Measurements from ENCODE around the gene ANO1. TPM values are rescaled to one million over a fixed set of nuclear protein-coding genes. Genes with fewer than 3 reads are reported as not detected.
A peak's percentile ranks its signal among the peaks of the same experiment; 100 is the strongest.

The ANO1 gene
- total RNA-seq, 1 experiment from 2014 or later: 0.99 TPM

DNA sequence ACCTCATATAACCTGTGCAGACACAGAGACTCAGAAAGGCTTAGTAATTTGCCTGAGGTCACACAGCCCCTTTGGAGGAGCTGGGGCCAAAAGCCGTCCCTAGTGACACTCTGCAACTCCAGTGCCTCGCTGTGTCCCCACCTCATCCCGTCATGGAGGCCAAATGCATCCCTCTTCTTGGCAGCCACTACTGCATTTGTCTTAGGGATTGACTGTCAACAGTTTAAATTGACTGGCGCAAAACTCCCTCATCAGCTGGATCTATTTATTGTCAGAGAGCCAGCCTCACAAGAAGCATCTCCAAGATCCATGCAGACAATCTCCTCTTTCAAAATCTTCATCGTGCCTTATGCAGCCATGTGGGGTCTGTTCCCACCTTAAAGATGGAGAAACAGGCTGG lies 35.7 kb downstream of the ANO1 start:
- no peak for DNase-seq
- Histone ChIP-seq H3K27me3 (no peaks in the 10 kb centered on the region), H3K4me3 (no peak overlapping the region), H3K36me3 (no peaks in the 10 kb centered on the region), H3K9me3 (no peaks in the 10 kb centered on the region)

- no peaks in the 10 kb centered on the region for H3K36me3 ChIP-seq
Measured at GRCh38 chr11:70115778-70116177, 37.7 kb downstream of the ANO1 start.

DNA sequence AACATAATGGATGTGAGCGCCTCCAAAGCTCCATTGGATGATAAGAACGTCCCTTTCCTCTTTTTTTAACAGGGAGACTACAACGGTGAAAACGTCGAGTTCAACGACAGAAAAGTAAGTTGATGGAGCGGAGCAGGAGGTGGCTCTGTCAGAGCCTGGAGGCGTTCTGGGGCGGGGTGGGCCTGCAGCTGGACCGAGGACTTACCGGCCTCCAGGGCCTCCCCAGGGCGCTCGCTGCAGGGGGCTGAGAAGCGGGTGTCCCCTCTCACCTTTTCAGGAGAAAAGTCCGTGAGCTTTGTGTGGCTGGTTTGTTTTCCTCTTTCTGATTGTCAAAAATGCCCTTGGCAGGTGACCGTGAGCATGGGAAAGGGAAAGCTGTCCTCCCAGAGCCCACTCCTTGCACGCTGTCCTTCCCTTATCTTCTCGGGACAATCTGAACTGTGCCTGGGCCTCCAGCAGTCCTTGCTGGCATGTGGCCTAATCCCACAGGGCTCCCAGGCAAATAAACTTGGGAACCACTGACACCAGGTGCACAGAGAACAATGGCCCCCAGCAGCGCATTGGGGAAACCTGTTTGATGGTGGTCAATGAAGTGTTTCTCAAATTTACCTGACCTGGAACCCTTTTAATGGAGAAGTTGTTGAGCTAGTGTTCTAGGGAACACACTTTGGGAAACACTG lies 38.4 kb downstream of the ANO1 start:
- Histone ChIP-seq H3K9me3 (no peaks in the 10 kb centered on the region), H3K27me3 (no peaks in the 10 kb centered on the region), H3K4me3 (no peak overlapping the region), H3K36me3 (no peaks in the 10 kb centered on the region)
- DNase-seq: no peak

More at GRCh38 chr11:70115778-70116177, 37.7 kb downstream of the ANO1 start:
- no peak overlapping the region for H3K4me3 ChIP-seq
- H3K27me3 ChIP-seq: no peaks in the 10 kb centered on the region
- DNase-seq: no peak
- H3K9me3 ChIP-seq: no peaks in the 10 kb centered on the region

DNA sequence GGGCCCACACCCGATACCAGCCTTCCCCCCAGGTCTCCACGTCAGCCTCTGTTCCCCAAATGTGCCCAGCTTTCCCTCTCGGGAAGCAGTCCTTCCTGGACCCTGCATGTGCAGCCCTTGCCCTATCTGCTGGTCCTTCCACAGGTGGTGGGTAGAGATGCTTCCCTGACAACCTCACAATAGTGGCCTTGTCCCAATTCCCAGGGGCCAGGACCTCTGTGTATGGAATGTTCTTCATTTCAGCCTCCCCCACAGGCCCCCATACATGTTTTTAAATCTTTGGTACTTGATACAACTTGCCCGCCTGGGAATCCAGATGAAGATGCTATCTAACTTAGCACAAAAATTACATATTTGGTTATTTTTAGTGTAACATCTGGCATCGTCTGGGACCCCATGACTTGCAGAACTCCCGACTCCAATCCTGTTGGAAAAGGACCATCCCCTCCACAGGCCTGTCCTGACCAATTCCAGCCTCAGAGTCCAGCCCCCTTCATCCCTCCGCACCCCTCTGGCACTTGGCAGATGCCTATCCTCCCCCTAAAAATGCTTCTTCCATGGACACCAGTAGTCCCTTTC lies 39.5 kb downstream of the ANO1 start:
- no peaks in the 10 kb centered on the region for H3K9me3 ChIP-seq
- no peaks in the 10 kb centered on the region for H3K36me3 ChIP-seq
- no peaks in the 10 kb centered on the region for H3K27me3 ChIP-seq
- no peak overlapping the region for H3K4me3 ChIP-seq
- DNase-seq: no peak

- Histone ChIP-seq H3K27me3 (no peaks in the 10 kb centered on the region), H3K4me3 (no peak overlapping the region), H3K36me3 (no peaks in the 10 kb centered on the region), H3K9me3 (no peaks in the 10 kb centered on the region)
- DNase-seq: no peak
Measured at GRCh38 chr11:70118642-70119041, 40.5 kb downstream of the ANO1 start.

GRCh38 chr11:70119502-70119901 lies 41.4 kb downstream of the ANO1 start:
- H3K4me3 ChIP-seq: no peak overlapping the region
- no peaks in the 10 kb centered on the region for H3K9me3 ChIP-seq
- no peaks in the 10 kb centered on the region for H3K27me3 ChIP-seq
- H3K36me3 ChIP-seq: no peaks in the 10 kb centered on the region
- no peak for DNase-seq

- no peaks in the 10 kb centered on the region for H3K27me3 ChIP-seq
- DNase-seq: no peak
- no peaks in the 10 kb centered on the region for H3K9me3 ChIP-seq
- H3K36me3 ChIP-seq: no peaks in the 10 kb centered on the region
- no peak overlapping the region for H3K4me3 ChIP-seq
Measured at GRCh38 chr11:70120674-70121073, 42.6 kb downstream of the ANO1 start.

- no peak for DNase-seq
- Histone ChIP-seq H3K4me3 (no peak overlapping the region), H3K27me3 (no peaks in the 10 kb centered on the region), H3K36me3 (no peaks in the 10 kb centered on the region), H3K9me3 (no peaks in the 10 kb centered on the region)
Measured at GRCh38 chr11:70122490-70123198, 44.5 kb downstream of the ANO1 start.

DNA sequence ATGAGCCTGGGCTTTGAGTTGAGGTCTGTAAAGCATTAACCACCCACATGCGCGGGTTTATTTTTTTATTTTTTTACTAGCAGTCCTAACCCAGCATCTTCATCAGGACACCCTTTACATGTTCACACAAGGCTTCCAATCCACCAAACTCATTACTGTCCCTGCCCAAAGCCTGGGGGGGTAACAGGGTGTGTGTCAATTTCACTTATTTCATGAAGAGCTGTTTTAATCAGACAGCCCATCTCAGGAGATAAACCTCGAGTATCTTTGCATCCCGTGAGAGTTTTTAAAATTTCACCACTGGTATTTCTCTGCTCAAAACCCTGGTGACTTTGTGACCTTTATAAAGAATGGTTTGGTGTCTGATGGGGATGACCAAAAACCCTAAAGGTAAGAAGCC lies 45.6 kb downstream of the ANO1 start:
- H3K4me3 ChIP-seq: no peak overlapping the region
- DNase-seq: no peak
- H3K36me3 ChIP-seq: no peaks in the 10 kb centered on the region

GRCh38 chr11:70124321-70125000 lies 46.3 kb downstream of the ANO1 start:
- Histone ChIP-seq H3K9me3 (no peaks in the 10 kb centered on the region), H3K36me3 (no peaks in the 10 kb centered on the region), H3K27me3 (no peaks in the 10 kb centered on the region), H3K4me3 (no peak overlapping the region)
- no peak for DNase-seq

More for the DNA sequence above, 45.6 kb downstream of the ANO1 start:
- Histone ChIP-seq H3K27me3 (no peaks in the 10 kb centered on the region), H3K9me3 (no peaks in the 10 kb centered on the region)

DNA sequence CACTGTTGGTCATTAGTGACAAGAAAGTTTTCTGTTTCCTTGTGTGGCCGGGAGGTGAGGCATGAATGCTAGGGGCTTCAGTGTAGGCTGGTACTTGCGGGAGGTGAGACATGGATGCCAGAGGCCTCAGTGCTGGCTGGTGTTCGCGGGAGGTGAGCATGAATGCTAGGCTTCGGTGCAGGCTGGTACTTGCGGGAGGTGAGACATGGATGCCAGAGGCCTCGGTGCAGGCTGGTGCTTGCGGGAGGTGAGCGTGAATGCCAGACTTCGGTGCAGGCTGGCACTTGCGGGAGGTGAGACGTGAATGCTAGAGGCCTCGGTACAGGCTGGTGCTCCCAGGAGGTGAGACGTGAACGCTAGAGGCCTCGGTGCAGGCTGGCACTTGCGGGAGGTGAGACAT lies 48.4 kb downstream of the ANO1 start:
- no peak for DNase-seq
- Histone ChIP-seq H3K9me3 (no peaks in the 10 kb centered on the region), H3K4me3 (no peak overlapping the region), H3K27me3 (no peaks in the 10 kb centered on the region), H3K36me3 (no peaks in the 10 kb centered on the region)

GRCh38 chr11:70127653-70128434 lies 49.7 kb downstream of the ANO1 start:
- Histone ChIP-seq H3K36me3 (no peaks in the 10 kb centered on the region), H3K4me3 (no peak overlapping the region), H3K9me3 (no peaks in the 10 kb centered on the region), H3K27me3 (no peaks in the 10 kb centered on the region)
- no peak for DNase-seq

DNA sequence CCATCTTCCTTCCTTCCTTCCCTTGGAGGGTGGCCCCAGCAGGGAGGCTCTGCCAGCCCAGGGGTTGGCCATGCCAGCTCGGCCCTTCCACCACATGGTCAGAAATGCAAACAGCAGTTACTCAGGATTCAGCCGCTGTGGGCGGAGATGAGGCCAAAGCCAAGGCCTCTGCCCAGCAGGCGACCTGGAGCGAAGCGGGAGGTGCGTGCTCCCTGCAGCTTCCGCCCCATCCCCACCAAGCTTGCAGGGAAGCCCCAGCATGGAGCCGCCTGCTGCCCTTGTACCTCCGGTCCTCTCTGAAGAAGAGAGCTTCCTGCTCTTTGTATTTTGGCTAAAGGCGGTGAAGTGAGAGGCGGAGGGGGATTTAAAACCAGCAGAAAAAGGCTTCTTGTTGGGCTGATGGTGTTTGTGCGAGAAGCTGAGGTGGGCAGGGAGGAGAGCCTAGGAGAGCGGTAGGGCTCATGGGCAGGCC lies 50.4 kb downstream of the ANO1 start:
- peak; percentile 87 for DNase-seq
- H3K4me3 ChIP-seq: no peak overlapping the region
- H3K9me3 ChIP-seq: no peaks in the 10 kb centered on the region
- no peaks in the 10 kb centered on the region for H3K36me3 ChIP-seq
- no peaks in the 10 kb centered on the region for H3K27me3 ChIP-seq

- Histone ChIP-seq H3K4me3 (no peak overlapping the region), H3K36me3 (no peaks in the 10 kb centered on the region), H3K27me3 (no peaks in the 10 kb centered on the region), H3K9me3 (no peaks in the 10 kb centered on the region)
- DNase-seq: no peak
Measured at GRCh38 chr11:70129051-70129592, 51.0 kb downstream of the ANO1 start.

DNA sequence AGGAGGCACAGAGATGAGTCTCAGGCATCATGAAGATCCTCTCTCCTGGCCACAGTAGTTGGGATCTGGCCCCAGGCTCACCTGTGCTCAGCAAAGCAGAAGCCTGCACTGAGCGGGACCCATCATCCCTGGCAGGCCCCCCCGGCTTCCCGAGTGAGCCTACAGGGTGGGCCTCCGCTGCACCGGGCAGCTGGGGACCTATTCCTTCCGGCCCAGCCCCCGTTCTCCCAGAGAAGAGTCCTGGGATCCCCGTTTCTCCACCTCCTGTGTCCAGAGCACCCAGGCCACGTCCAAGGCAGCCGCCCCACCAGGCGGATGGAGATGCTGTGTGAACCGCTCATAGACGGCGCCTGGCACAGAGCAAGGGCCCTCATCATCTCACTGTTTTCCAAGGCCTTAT lies 52.5 kb downstream of the ANO1 start:
- DNase-seq: no peak
- Histone ChIP-seq H3K27me3 (no peaks in the 10 kb centered on the region), H3K9me3 (no peaks in the 10 kb centered on the region), H3K4me3 (no peak overlapping the region), H3K36me3 (no peaks in the 10 kb centered on the region)

DNA sequence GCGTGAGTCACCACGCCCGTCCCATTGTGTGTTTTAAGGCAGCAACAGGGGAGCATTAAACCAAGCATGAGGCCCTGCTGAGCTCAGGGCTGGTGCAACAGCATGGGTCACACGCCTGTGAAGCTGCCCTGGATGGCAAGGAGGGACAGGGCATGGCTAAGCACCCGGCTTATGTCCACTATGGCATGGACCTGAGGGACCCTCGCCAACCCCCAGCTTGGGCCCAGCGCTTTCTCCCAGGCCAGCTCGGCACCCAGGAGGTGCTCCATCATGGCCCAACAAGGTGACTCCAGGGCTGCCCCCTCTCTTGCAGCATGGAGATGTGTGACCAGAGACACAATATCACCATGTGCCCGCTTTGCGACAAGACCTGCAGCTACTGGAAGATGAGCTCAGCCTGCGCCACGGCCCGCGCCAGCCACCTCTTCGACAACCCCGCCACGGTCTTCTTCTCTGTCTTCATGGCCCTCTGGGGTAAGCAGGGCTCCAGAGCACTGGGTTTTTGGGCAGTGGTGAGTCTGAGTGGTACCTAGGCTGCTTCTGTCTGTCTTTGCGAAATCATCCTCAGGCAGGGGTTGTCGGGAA lies 53.6 kb downstream of the ANO1 start:
- Histone ChIP-seq H3K4me3 (no peak overlapping the region), H3K9me3 (no peaks in the 10 kb centered on the region), H3K36me3 (no peaks in the 10 kb centered on the region), H3K27me3 (no peaks in the 10 kb centered on the region)
- peak; percentile 17 for DNase-seq

All from MG63 (cell line).